SK-N-SH treated with all-trans-retinoic acid at 6 μM for 48 hours (cell line): ENCODE data around the gene PDE4B.
"Not testable (repeated sequence)": the region's sequence is repeated elsewhere in the genome, so short reads cannot be mapped to it uniquely, and the experiment has no call there.

ENCODE experiments used
- ATAC-seq: fragments of 200-7000 bp; cut with Tn5 transposase; 3 replicates; pipeline ENCODE4 v1.9.1; 2020; ENCODE audit warnings: mild to moderate bottlenecking, moderate library complexity
- BACH2 ChIP-seq: fragments of 250-450 bp; sonication (Bioruptor Pico); IDR thresholded peaks from 2 replicates; pipeline ENCODE4 v1.9.0; 2021; ENCODE audit warnings: mild to moderate bottlenecking, borderline replicate concordance
- CSDC2 ChIP-seq: fragments of 250-450 bp; sonication (Bioruptor Pico); IDR thresholded peaks from 2 replicates; pipeline ENCODE4 v1.5.0; 2020; ENCODE audit warnings: mild to moderate bottlenecking, moderate library complexity
- ESRRG ChIP-seq: fragments of 250-450 bp; sonication (Bioruptor Pico); IDR thresholded peaks from 2 replicates; pipeline ENCODE4 v1.6.1; 2021; ENCODE audit warnings: mild to moderate bottlenecking
- GLIS3 ChIP-seq: fragments of 250-450 bp; sonication (Bioruptor Pico); IDR thresholded peaks from 2 replicates; pipeline ENCODE4 v1.5.0; 2020; ENCODE audit warnings: mild to moderate bottlenecking, moderate library complexity
- ISL1 ChIP-seq: fragments of 250-450 bp; sonication (Bioruptor Pico); IDR thresholded peaks from 2 replicates; pipeline ENCODE4 v2.1.2; 2022; ENCODE audit warnings: mild to moderate bottlenecking, moderate library complexity
- OSR1 ChIP-seq: fragments of 250-450 bp; sonication (Bioruptor Pico); IDR thresholded peaks from 2 replicates; pipeline ENCODE4 v1.8.0; 2022; ENCODE audit warnings: moderate library complexity, mild to moderate bottlenecking, inconsistent platforms
- TCF4 ChIP-seq: fragments of 250-450 bp; sonication (Bioruptor Pico); IDR thresholded peaks from 2 replicates; pipeline ENCODE4 v1.8.0; 2021; ENCODE audit warnings: mild to moderate bottlenecking, moderate library complexity, borderline replicate concordance
- TOX ChIP-seq: fragments of 250-450 bp; sonication (Bioruptor Pico); IDR thresholded peaks from 2 replicates; pipeline ENCODE4 v1.8.0; 2021; ENCODE audit warnings: mild to moderate bottlenecking, moderate library complexity, borderline replicate concordance
- ZC3H10 ChIP-seq: fragments of 250-450 bp; sonication (Bioruptor Pico); IDR thresholded peaks from 2 replicates; pipeline ENCODE4 v1.5.1; 2021; ENCODE audit warnings: mild to moderate bottlenecking, moderate library complexity
- ZFP3 ChIP-seq: fragments of 250-450 bp; sonication (Bioruptor Pico); IDR thresholded peaks from 2 replicates; pipeline ENCODE4 v1.5.0; 2020; ENCODE audit warnings: mild to moderate bottlenecking, moderate library complexity
- ZNF565 ChIP-seq: fragments of 450-650 bp; formaldehyde crosslinking; conservative IDR thresholded peaks from 2 replicates; pipeline ENCODE4 v1.5.0; 2020; ENCODE audit warnings: low read depth, mild to moderate bottlenecking, moderate library complexity
- ZNF8 ChIP-seq: fragments of 450-650 bp; formaldehyde crosslinking; IDR thresholded peaks from 2 replicates; pipeline ENCODE4 v1.5.0; 2020; ENCODE audit warnings: mild to moderate bottlenecking, moderate library complexity
- TF ChIP-seq, protein P1 (sequence below): fragments of 250-450 bp; sonication (Bioruptor Pico); IDR thresholded peaks from 2 replicates; pipeline ENCODE4 v1.5.0; 2020; ENCODE audit warnings: mild to moderate bottlenecking, moderate library complexity
- TF ChIP-seq, protein P2 (sequence below): fragments of 250-450 bp; sonication (Bioruptor Pico); IDR thresholded peaks from 2 replicates; pipeline ENCODE4 v1.5.1; 2020; ENCODE audit warnings: low read depth, mild to moderate bottlenecking, moderate library complexity
- TF ChIP-seq, protein P3 (sequence below): fragments of 250-450 bp; sonication (Bioruptor Pico); IDR thresholded peaks from 2 replicates; pipeline ENCODE4 v1.8.0; 2021; ENCODE audit warnings: low read depth, mild to moderate bottlenecking, moderate library complexity, borderline replicate concordance
- TF ChIP-seq, protein P4 (sequence below): fragments of 250-450 bp; sonication (Bioruptor Pico); IDR thresholded peaks from 2 replicates; pipeline ENCODE4 v1.8.0; 2020; ENCODE audit warnings: mild to moderate bottlenecking, moderate library complexity, borderline replicate concordance
- TF ChIP-seq, protein P5 (sequence below): fragments of 250-450 bp; sonication (Bioruptor Pico); IDR thresholded peaks from 2 replicates; pipeline ENCODE4 v1.5.1; 2021; ENCODE audit warnings: mild to moderate bottlenecking, moderate library complexity

The PDE4B gene

DNA sequence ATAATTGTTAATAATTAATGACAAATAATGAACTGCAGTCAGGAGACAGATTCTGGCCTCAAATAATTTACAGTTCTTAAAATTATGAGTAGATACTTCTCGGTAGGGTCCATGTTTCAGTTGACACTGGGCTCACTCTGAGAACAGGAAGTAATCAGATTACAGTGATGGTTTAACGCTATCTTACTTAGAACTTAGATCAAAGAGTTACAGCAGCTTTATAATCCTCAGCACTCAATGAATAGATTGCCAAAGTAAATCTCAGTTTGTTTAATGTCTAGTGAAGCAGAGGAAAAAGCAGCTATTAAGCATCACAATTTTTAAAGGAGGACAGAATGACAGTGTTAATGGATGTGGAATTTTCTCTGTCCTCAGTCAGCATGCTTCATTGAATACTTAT lies 79.6 kb downstream of the PDE4B start:
- TF ChIP-seq, protein P1, sequence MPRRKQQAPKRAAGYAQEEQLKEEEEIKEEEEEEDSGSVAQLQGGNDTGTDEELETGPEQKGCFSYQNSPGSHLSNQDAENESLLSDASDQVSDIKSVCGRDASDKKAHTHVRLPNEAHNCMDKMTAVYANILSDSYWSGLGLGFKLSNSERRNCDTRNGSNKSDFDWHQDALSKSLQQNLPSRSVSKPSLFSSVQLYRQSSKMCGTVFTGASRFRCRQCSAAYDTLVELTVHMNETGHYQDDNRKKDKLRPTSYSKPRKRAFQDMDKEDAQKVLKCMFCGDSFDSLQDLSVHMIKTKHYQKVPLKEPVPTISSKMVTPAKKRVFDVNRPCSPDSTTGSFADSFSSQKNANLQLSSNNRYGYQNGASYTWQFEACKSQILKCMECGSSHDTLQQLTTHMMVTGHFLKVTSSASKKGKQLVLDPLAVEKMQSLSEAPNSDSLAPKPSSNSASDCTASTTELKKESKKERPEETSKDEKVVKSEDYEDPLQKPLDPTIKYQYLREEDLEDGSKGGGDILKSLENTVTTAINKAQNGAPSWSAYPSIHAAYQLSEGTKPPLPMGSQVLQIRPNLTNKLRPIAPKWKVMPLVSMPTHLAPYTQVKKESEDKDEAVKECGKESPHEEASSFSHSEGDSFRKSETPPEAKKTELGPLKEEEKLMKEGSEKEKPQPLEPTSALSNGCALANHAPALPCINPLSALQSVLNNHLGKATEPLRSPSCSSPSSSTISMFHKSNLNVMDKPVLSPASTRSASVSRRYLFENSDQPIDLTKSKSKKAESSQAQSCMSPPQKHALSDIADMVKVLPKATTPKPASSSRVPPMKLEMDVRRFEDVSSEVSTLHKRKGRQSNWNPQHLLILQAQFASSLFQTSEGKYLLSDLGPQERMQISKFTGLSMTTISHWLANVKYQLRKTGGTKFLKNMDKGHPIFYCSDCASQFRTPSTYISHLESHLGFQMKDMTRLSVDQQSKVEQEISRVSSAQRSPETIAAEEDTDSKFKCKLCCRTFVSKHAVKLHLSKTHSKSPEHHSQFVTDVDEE (CRISPR knock-in tag), result no peak
- TF ChIP-seq ESRRG (CRISPR knock-in tag), result no peak
- TF ChIP-seq ZNF565, result no peak
- TF ChIP-seq ZNF8 (CRISPR knock-in tag), result no peak
- no peak for TF ChIP-seq TCF4
- TF ChIP-seq, protein P2, sequence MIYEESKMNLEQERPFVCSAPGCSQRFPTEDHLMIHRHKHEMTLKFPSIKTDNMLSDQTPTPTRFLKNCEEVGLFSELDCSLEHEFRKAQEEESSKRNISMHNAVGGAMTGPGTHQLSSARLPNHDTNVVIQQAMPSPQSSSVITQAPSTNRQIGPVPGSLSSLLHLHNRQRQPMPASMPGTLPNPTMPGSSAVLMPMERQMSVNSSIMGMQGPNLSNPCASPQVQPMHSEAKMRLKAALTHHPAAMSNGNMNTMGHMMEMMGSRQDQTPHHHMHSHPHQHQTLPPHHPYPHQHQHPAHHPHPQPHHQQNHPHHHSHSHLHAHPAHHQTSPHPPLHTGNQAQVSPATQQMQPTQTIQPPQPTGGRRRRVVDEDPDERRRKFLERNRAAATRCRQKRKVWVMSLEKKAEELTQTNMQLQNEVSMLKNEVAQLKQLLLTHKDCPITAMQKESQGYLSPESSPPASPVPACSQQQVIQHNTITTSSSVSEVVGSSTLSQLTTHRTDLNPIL (CRISPR knock-in tag), result no peak
- no peak for TF ChIP-seq CSDC2 (CRISPR knock-in tag)
- TF ChIP-seq BACH2 (CRISPR knock-in tag), result no peak
- no peak for ATAC-seq

DNA sequence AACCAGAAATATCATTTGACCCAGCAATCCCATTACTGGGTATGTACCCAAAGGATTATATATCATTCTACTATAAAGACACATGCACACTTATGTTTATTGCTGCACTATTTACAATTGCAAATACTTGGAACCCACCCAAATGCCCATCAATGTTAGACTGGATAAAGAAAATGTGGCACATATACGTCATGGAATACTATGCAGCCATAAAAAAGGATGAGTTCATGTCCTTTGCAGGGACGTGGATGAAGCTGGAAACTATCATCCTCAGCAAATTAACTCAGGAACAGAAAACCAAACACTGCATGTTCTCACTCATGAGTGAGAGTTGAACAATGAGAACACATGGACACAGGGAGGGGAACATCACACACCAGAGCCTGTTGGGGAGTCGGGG lies 85.6 kb downstream of the PDE4B start:
- not testable (repeated sequence) for ATAC-seq
- peak; percentile 77 for TF ChIP-seq ZNF8 (CRISPR knock-in tag)

DNA sequence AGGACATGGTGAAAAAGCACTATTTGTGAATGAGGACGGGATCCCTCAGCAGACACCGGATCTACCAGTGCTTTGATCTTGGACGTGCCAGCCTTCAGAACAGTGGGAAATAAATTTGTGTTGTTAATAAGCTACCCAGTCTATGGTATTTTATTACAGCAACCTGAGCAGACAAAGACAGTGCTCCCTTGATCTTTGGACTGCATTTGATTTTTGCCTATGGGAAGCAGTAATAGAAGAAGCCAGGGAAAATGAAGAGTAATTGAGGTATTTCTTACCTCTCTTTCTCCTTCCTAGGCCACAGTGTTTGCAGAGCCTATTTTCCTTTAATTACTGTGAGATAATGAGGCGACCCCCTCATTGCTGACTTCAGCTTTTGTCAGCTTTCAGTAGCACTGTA lies 87.9 kb downstream of the PDE4B start:
- TF ChIP-seq ZFP3 (CRISPR knock-in tag), result no peak
- no peak for TF ChIP-seq TOX (CRISPR knock-in tag)
- TF ChIP-seq TCF4, result no peak
- TF ChIP-seq, protein P1 (CRISPR knock-in tag), result no peak
- TF ChIP-seq ESRRG (CRISPR knock-in tag), result no peak
- no peak for TF ChIP-seq OSR1
- no peak for TF ChIP-seq ISL1 (CRISPR knock-in tag)
- TF ChIP-seq BACH2 (CRISPR knock-in tag), result no peak
- TF ChIP-seq, protein P3, sequence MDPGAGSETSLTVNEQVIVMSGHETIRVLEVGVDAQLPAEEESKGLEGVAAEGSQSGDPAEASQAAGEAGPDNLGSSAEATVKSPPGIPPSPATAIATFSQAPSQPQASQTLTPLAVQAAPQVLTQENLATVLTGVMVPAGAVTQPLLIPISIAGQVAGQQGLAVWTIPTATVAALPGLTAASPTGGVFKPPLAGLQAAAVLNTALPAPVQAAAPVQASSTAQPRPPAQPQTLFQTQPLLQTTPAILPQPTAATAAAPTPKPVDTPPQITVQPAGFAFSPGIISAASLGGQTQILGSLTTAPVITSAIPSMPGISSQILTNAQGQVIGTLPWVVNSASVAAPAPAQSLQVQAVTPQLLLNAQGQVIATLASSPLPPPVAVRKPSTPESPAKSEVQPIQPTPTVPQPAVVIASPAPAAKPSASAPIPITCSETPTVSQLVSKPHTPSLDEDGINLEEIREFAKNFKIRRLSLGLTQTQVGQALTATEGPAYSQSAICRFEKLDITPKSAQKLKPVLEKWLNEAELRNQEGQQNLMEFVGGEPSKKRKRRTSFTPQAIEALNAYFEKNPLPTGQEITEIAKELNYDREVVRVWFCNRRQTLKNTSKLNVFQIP (CRISPR knock-in tag), result no peak
- TF ChIP-seq, protein P4, sequence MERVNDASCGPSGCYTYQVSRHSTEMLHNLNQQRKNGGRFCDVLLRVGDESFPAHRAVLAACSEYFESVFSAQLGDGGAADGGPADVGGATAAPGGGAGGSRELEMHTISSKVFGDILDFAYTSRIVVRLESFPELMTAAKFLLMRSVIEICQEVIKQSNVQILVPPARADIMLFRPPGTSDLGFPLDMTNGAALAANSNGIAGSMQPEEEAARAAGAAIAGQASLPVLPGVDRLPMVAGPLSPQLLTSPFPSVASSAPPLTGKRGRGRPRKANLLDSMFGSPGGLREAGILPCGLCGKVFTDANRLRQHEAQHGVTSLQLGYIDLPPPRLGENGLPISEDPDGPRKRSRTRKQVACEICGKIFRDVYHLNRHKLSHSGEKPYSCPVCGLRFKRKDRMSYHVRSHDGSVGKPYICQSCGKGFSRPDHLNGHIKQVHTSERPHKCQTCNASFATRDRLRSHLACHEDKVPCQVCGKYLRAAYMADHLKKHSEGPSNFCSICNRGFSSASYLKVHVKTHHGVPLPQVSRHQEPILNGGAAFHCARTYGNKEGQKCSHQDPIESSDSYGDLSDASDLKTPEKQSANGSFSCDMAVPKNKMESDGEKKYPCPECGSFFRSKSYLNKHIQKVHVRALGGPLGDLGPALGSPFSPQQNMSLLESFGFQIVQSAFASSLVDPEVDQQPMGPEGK (CRISPR knock-in tag), result no peak
- TF ChIP-seq ZC3H10 (CRISPR knock-in tag), result no peak
- TF ChIP-seq GLIS3 (CRISPR knock-in tag), result no peak
- TF ChIP-seq, protein P5, sequence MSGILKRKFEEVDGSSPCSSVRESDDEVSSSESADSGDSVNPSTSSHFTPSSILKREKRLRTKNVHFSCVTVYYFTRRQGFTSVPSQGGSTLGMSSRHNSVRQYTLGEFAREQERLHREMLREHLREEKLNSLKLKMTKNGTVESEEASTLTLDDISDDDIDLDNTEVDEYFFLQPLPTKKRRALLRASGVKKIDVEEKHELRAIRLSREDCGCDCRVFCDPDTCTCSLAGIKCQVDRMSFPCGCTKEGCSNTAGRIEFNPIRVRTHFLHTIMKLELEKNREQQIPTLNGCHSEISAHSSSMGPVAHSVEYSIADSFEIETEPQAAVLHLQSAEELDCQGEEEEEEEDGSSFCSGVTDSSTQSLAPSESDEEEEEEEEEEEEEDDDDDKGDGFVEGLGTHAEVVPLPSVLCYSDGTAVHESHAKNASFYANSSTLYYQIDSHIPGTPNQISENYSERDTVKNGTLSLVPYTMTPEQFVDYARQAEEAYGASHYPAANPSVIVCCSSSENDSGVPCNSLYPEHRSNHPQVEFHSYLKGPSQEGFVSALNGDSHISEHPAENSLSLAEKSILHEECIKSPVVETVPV (CRISPR knock-in tag), result no peak
- TF ChIP-seq CSDC2 (CRISPR knock-in tag), result no peak

More for the DNA sequence above, 87.9 kb downstream of the PDE4B start:
- ATAC-seq, result no peak
